Kidney tubule cell (primary cell): ENCODE results near the gene TFPI2.
A peak's percentile ranks its signal among the peaks of the same experiment; 100 is the strongest.

ENCODE experiments used
- DNase-seq: peaks from one replicate; pipeline ENCODE4 v3.0.0-alpha.2; 2018; ENCODE audit warnings: low spot score

Gene TFPI2

DNA sequence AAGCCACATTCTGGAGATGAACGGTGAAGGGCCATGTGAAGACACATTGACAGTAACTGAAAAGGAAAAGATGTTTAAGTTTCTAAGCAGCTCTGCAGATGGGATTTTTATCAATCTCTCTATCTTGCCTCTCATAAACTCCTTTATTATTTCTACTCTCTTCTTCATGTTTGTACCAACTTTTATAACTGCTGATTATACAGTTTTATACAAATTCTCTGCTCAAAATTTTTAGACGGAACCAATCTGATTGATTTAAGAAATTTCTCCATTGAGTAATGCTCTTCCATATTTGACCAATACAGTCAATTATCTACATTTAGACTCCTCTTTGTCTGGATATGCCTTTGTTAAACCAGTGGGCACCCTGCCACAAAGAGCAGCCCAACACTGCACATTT lies 31.7 kb downstream of the TFPI2 start:
- no peak for DNase-seq

DNA sequence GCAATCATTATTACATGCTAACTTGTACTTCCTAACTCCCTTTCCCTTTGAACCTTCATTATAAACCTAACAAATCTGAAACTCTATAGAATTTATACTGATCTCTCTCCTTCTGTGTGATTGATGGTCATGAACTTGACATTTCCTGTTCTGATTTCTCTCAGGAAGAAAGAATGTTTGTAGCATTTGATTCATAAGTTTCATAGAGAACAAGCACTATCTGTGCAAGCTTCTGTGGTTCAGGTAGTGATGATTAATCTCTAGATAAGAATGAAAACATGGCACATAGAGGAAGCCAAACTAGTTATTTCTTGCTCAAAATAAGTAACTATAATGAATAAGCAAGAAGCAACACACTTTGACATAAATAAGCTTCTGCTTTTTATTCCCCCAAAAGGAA lies 34.2 kb downstream of the TFPI2 start:
- DNase-seq, result peak; percentile 58

DNA sequence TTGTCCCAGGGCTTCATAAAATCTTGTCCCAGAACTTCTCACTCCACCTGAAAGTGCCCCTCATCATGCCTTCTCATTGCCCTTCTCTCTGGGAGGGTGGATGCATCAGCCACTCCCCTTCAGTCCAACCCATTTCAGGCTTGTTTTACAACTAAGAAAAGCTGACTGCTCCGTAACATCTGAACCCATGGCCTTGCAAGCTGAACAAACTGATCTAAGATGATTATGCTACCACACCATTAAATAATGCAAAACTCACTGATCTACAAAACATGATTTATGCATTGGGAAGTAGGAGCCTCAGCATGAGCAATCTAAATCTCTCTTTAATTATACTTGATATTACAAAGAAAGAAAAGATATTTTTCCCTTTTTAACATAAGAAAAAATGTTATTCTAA lies 34.8 kb downstream of the TFPI2 start:
- no peak for DNase-seq

DNA sequence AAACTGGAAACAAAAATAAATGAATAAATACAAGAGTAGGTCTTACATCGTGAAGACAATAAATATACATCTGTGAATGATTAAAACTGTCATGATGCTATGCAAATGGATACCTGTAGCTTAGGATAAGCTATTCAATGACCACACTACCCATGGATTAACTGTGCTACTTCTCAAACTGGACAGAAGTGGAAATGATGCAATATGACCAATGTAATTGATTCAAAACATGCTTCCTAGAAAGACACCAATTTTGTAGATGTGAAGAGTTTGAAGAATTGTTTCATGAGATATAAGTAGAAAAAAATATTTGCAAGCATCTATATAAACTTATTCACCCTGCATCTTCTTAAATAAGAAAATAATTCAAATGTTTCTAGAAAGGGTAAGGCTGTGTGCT lies 36.1 kb downstream of the TFPI2 start:
- no peak for DNase-seq

DNA sequence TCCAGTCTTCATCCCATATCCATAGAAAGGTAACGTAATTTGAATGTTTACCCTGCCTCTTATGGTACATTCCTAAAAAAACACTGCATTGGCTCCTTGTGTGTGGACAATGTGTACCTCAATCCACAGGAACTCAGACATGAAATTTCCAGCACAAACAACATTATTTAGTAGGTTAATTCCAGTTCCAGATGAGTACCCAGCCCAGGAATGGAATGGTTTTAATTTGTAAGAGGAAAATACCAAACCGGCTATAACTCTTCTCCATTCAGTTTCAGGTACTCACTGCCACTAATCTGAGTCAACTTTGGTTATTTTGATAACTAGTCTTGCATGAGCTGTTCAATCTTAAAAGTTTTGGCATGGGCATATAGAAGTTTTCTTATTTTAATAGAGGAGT lies 39.0 kb downstream of the TFPI2 start:
- DNase-seq, result peak; percentile 48

DNA sequence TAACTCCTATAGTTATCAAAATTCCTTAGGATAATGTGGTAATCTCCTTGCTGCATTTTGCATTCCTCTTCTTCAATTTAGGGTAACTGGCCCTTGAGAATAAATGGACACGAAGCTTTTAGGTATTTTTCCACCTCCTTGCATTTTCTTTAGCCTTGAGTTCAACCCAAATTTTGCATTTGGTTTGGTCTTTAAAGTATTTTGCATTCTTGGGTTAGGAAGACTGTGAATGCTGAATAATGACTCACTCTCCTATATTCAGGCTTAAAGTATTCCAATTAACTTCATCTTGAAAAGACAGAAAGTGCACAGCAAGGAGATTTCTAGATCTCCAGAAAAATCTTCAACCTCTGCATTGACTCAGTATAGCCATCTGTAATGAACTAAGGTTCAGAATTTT lies 47.3 kb downstream of the TFPI2 start:
- peak; percentile 4 for DNase-seq

DNA sequence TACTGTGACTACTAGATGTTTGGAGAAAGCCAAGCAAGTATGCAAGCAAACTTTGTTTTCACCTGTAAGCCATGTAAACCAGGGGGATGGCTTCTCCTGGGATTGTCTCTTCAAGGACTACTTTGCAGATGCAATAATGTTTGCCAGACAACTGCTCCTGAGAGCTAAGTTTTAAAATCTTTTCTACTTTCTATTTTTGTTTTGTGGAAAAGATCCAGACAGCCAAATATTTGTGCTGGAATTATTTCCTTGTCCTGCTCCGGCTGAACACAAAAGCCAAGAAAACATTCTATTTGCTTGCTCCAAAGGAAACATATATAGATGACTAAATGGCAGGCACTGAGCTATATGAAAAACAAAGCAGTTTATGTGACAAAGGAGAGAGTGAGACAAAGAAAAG lies 51.6 kb downstream of the TFPI2 start:
- DNase-seq, result no peak

DNA sequence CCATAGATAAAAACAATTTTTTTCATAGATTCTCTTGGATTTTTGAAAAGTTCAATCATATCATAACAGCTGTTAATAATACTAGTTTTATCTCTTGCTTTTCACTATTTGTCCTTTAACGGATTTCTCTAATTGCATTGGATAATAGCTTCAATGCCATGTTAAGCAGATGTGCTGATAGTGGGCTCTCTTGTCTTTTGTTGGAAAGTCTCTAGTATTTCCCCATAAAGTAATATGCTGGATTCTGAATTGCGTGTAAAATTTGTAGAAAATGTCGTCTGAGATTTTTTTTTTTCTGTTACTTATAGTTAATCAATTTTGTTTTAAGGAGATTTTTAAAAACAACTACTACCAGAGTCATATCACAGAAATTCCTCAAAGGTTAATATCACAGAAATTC lies 53.3 kb downstream of the TFPI2 start:
- DNase-seq, result no peak

DNA sequence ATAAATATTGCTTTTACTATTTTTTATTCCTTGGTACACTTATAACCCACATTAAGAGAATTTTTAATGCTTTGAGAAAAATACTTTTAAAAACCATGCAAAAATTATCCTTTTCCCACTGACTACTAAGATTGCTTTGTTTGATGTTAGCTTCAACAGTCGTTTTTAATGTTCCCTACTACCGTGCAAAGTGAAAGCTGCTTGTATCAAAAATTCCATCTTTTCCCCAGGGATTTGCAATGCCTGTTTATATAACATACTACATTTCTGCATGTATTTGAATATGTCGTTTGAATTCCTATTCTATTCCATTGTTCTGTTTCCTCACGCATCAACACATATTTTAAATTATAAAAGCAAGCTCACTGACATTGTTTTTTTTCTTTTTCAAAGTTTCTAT lies 54.4 kb downstream of the TFPI2 start:
- DNase-seq, result no peak

DNA sequence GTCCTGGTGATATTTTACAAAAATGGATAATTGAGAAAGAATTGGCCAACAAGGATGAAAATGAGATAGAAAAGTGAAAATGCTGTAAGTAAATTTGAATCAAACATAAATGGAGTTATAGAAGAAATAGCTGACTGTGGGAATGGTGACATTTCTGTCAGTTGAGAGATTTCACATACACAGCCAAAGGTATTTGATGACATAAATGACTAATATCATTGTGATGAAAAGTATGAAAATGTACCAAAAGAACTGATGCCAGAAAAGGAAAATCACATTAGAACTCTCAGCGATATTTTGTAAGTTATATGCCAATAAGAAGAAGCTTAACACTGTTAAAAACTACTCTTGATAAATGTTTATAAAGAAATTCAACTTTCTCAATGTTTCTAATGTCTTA lies 54.9 kb downstream of the TFPI2 start:
- DNase-seq, result no peak
